ENCODE measurements around the gene OSM. TPM values are rescaled to one million over a fixed set of nuclear protein-coding genes. Genes with fewer than 3 reads are reported as not detected.

OSM gene
- 10 to 100 TPM; 20.9 to 21.9 TPM for total RNA-seq

DNA sequence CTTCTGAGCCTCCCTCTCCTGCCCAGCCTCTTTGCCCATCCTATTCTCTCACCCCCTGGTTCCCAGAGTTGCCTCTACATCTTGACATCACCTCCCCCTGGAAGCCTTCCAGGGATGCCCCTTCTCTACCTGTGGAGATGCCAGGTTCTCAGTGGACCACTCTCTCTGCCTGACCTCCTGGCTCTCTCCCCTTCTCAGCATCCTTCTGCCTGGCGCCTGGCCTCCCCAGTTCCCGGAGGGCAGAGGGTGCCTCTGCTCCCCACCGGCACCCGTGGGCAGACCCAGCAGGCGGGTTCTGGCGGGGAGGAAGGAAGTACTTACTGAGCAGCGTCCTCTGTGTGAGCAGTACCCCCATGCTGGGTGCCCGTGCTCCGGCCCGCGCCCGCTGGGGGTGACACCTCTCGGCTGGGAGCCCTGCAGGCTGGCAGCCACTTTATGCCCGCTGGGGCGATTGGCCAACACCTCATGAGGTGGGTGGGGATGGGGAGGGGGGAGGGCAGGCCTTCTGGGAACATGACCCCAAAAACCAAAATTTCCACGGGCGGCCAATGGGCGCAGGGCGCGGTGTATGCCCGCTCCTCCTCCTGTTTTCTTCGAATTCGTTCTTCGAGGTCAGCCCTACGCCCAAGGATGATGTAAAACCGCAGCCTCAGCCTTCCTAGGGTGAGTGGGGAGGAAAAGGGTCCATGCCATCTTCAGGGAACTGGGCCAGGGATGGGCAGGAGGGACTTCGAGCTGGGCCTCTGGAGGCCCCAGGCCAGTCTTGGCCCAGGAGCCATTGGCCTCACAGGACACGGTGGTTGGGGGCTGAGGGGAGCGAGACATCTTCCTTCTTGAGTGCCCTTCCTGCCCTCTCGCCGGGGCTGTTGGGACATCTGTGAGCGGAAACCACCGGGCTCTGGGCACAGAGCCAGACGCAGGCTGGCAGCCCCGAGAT lies at the start of gene OSM:
Gene OSM (minus strand): TSS at position 407 of the 937 bp plus-strand sequence. CDS start 52 bp downstream, at position 355.
- Mint-ChIP-seq H3K27me3 (ENCODE audit: low read depth) (no peaks in the 10 kb centered on the region), H3K27ac (peak within 1 kb of the TSS; percentile 87), H3K9me3 (no peaks in the 10 kb centered on the region), H3K4me3 (peak within 1 kb of the TSS; percentile 89 to 92), H3K36me3 (ENCODE audit: insufficient read depth in 2 of 2) (peaks cover 16 to 24% of the 10 kb centered on the region in 2 donors), H3K4me1 (ENCODE audit: low read depth) (peaks cover 57% of the 10 kb centered on the region)
- DNase-seq (peak; percentile 84 to 86), ATAC-seq (replicated peaks in 1 of 2) (peak; percentile 60 to 64)

DNA sequence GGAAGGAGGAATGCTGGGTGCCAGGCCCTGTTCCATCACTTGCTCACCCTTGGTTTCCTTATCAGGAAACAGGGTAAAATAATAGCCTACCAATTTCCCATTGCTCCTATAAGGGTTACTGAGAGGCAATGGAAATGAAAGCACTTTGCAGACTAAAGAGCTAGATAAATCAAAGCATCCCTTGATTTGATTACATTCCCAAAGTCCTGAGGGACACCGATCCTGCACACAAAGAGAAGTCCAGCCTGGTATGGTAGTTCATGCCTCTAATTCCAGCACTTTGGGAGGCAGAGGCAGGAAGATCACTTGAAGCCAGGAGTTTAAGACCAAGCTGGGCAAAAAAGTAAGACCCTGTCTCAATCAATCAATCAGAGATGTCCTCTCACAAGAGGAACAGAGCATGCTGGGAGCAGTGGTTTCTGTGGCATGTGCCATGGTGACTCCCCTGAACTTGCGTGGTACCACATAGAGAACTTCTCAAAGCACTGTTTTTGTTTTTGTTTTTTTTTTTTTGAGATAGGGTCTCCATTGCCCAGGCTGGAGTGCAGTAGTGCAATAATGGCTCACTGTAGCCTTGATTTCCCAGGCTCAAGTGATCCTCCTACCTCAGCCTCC lies 49.4 kb upstream of the OSM start:
- H3K9me3 Mint-ChIP-seq, result no peaks in the 10 kb centered on the region
- no peak for ATAC-seq (replicated peaks in 1 of 2)
- peaks cover 83% of the 10 kb centered on the region for H3K4me1 Mint-ChIP-seq (ENCODE audit: low read depth)
- H3K27ac Mint-ChIP-seq, result peak overlapping the region; percentile 40
- DNase-seq, result no peak
- no peaks in the 10 kb centered on the region for H3K27me3 Mint-ChIP-seq (ENCODE audit: low read depth)
- H3K4me3 Mint-ChIP-seq, result peak overlapping the region in 1 of 2 donors; percentile 33
- H3K36me3 Mint-ChIP-seq (ENCODE audit: insufficient read depth in 2 of 2), result peaks cover 5 to 11% of the 10 kb centered on the region in 2 donors

GRCh38 chr22:30314915-30315314 lies 48.3 kb upstream of the OSM start:
- Mint-ChIP-seq H3K4me1 (ENCODE audit: low read depth) (peaks cover 93% of the 10 kb centered on the region), H3K27ac (peak overlapping the region; percentile 81), H3K9me3 (no peaks in the 10 kb centered on the region), H3K4me3 (peak overlapping the region; percentile 59 to 65), H3K27me3 (ENCODE audit: low read depth) (no peaks in the 10 kb centered on the region), H3K36me3 (ENCODE audit: insufficient read depth in 2 of 2) (peaks cover 5 to 10% of the 10 kb centered on the region in 2 donors)
- peak; percentile 64 to 76 for ATAC-seq (replicated peaks in 1 of 2)
- peak; percentile 53 to 57 for DNase-seq

DNA sequence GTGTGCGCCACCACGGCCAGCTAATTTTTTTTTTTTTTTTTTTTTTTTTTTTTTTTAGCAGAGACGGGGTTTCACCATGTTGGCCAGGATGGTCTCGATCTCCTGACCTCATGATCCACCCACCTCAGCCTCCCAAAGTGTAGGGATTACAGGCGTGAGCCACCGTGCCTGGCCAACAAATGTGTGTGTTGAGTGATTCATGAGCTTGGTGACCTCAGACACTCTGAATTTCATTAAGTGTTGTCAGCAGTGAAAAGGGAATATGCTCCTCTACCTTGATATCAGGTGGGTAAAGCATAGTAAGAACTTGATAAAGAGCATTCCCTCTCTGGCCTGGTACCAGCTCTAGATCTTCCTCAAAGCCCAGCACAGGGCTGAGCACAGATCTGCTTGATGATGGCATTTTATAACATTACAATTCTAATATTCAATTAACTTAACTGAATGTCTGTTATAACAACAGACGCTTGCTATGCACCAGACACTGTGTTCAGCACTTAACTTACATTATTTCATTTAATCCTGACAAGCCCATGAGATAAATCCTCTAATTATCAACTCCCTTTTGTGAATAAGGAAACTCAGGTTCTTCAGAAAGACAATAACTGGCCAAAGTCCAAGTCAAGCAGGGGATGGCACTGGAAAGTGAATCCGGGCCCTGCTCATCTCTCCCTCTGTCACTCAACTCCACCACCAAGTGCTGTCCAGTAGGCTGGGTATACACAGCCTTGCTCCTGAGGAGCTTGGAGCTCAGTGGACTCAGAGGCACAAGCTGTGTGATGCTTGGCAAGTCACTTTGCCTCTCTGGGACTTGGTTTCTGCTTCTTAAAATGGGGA lies 47.1 kb upstream of the OSM start:
- ATAC-seq (replicated peaks in 1 of 2), result no peak
- DNase-seq, result no peak
- Mint-ChIP-seq H3K36me3 (ENCODE audit: insufficient read depth in 2 of 2) (peaks cover 5 to 10% of the 10 kb centered on the region in 2 donors), H3K4me1 (ENCODE audit: low read depth) (peaks cover 93% of the 10 kb centered on the region), H3K4me3 (peak overlapping the region; percentile 39 to 65), H3K27me3 (ENCODE audit: low read depth) (no peaks in the 10 kb centered on the region), H3K27ac (peak overlapping the region; percentile 82), H3K9me3 (no peaks in the 10 kb centered on the region)

- H3K27ac Mint-ChIP-seq, result peak overlapping the region; percentile 64
- H3K4me3 Mint-ChIP-seq, result peak overlapping the region; percentile 21 to 33
- no peaks in the 10 kb centered on the region for H3K27me3 Mint-ChIP-seq (ENCODE audit: low read depth)
- H3K9me3 Mint-ChIP-seq, result no peaks in the 10 kb centered on the region
- peaks cover 94% of the 10 kb centered on the region for H3K4me1 Mint-ChIP-seq (ENCODE audit: low read depth)
- ATAC-seq (replicated peaks in 1 of 2) (peak; percentile 51 to 54), DNase-seq (no peak)
- H3K36me3 Mint-ChIP-seq (ENCODE audit: insufficient read depth in 2 of 2), result peaks cover 5 to 10% of the 10 kb centered on the region in 2 donors
Observed at GRCh38 chr22:30312053-30312452, 45.4 kb upstream of the OSM start.

DNA sequence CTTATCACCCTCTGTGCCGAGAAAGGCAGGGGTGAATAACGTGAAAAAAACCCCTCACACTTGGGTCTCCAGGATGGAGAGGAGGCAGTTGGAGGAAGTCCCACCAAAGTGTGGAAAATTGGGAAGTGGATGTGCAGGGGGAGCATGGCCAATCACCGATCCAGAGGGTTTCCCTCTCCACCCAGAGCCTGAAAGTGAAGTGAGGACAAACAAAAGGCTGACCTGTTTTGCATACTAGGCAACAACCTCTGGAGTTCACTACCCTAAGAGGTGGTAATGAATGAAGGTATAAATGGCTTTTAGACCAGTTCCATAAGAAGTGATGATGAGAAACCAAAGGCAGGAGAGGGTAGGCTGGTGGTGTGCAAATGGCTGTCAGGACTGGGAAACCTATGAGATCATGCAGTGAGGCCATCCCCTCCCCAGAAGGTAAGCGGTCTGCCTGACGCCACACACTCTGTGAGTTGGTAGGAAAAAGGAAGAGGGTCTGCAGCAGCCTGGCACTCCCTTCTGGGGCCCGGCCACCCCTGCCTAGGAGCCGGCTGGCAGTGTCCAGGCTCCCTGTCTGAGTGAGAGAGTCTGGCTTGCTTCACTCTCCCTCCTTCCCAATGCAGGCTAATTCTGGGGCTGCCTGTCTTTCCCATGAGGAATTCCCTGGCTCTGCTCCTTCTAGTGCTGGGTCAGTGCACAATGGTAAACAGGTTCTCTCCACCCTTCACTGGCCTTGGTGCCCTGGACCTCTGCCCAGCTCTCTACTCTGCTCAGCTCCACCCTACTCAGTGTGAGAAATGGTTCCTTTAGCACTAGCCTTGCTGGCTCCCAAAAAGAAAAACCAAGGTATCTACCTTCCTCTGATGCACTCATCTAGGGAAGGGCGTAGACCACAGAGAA lies 44.5 kb upstream of the OSM start:
- Mint-ChIP-seq H3K9me3 (no peaks in the 10 kb centered on the region), H3K4me1 (ENCODE audit: low read depth) (peaks cover 97% of the 10 kb centered on the region), H3K27ac (peak overlapping the region; percentile 78)

DNA sequence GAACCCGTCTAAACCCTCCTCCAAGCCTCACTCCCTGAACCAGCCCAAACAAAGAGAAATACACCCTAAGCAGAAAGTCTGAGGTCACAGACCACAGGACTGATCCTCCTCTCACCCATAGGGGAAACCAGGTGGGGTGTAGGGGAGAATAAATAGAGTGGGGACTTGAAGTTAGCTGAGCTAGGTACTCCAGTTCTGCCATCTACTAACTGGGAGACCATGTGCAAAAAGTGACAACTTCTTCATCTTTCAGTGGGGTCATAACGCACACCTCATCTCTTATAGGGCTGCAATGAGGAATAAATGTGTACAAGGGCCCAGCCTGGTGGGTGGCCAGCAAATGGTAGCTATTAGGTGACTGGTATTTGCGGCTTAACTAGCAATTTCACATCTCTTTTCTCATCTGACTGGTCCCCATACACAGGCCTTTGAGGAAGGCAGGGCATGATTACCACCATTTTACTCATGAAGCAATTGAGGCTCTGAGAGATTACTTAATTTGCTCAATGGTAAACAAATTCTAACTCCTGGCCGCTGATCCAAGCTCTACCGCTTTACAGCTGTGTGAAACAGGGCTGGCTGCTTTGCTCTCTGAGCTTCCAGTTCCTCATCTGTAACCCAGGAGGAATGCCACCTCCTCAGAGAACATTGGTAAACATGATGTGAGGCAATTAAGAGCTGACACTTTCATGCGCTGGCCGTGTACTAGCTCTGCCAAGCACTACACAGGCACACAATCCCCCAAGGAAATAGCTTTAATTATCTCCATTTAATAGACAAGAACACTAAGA lies 43.5 kb upstream of the OSM start:
- peak overlapping the region; percentile 78 for H3K27ac Mint-ChIP-seq
- H3K9me3 Mint-ChIP-seq, result no peaks in the 10 kb centered on the region
- peaks cover 5 to 10% of the 10 kb centered on the region in 2 donors for H3K36me3 Mint-ChIP-seq (ENCODE audit: insufficient read depth in 2 of 2)
- no peaks in the 10 kb centered on the region for H3K27me3 Mint-ChIP-seq (ENCODE audit: low read depth)
- peaks cover 97% of the 10 kb centered on the region for H3K4me1 Mint-ChIP-seq (ENCODE audit: low read depth)
- DNase-seq (no peak), ATAC-seq (replicated peaks in 1 of 2) (peak; percentile 29 to 47)
- peak overlapping the region; percentile 23 to 68 for H3K4me3 Mint-ChIP-seq

More for the DNA sequence above, 44.5 kb upstream of the OSM start:
- Mint-ChIP-seq H3K27me3 (ENCODE audit: low read depth) (no peaks in the 10 kb centered on the region), H3K36me3 (ENCODE audit: insufficient read depth in 2 of 2) (peaks cover 5 to 10% of the 10 kb centered on the region in 2 donors), H3K4me3 (peak overlapping the region; percentile 23 to 33)
- no peak for DNase-seq
- no peak for ATAC-seq (replicated peaks in 1 of 2)

DNA sequence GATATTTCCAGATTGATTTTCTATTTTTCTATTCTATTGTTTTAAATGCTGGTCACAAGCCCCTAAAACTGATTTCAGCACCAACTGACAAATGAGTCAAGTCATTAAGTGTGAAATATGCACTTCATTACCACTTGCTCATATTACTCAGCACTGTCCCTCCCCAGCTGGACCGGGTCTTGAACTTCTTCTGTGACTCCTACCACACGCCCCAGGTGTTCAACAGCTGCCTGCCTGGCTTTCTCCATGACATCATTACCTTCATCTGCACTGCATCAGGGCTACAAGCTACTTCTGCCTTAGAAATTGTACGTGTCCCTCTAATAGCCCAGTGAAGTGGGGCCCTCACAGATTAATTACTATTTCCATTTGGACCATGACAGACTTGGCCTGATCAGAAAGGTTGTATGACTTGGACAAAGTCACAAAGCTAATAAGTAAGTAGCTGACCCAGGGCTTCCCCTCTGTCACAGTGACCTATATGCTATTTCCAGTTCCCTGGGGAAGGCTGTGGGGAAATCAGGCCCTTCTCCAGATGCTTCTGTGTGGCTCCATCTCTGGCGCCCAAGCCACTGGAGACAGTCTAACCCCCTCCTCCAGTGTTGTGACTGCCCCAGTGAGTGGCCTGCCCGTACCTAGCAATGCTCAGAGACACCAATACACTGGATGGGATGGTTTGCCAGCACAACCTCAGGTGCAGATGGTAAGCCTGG lies 42.0 kb upstream of the OSM start:
- Mint-ChIP-seq H3K36me3 (ENCODE audit: insufficient read depth in 2 of 2) (peaks cover 6 to 7% of the 10 kb centered on the region in 2 donors), H3K27me3 (ENCODE audit: low read depth) (no peaks in the 10 kb centered on the region), H3K27ac (peak overlapping the region; percentile 94), H3K9me3 (no peaks in the 10 kb centered on the region), H3K4me1 (ENCODE audit: low read depth) (peaks cover 97% of the 10 kb centered on the region), H3K4me3 (peak overlapping the region in 1 of 2 donors; percentile 29)
- DNase-seq (no peak), ATAC-seq (replicated peaks in 1 of 2) (no peak)

- Mint-ChIP-seq H3K27me3 (ENCODE audit: low read depth) (no peaks in the 10 kb centered on the region), H3K4me1 (ENCODE audit: low read depth) (peaks cover 100% of the 10 kb centered on the region), H3K4me3 (peak overlapping the region; percentile 1 to 29), H3K36me3 (ENCODE audit: insufficient read depth in 2 of 2) (peaks cover 8% of the 10 kb centered on the region in 2 donors), H3K27ac (peak overlapping the region; percentile 94), H3K9me3 (no peaks in the 10 kb centered on the region)
- ATAC-seq (replicated peaks in 1 of 2), result no peak
- no peak for DNase-seq
Observed at GRCh38 chr22:30308093-30308492, 41.4 kb upstream of the OSM start.

GRCh38 chr22:30307041-30307574 lies 40.5 kb upstream of the OSM start:
- H3K4me3 Mint-ChIP-seq, result peak overlapping the region; percentile 69 to 84
- H3K27ac Mint-ChIP-seq, result peak overlapping the region; percentile 94
- no peak for DNase-seq
- peaks cover 5 to 8% of the 10 kb centered on the region in 2 donors for H3K36me3 Mint-ChIP-seq (ENCODE audit: insufficient read depth in 2 of 2)
- H3K27me3 Mint-ChIP-seq (ENCODE audit: low read depth), result no peaks in the 10 kb centered on the region
- no peaks in the 10 kb centered on the region for H3K9me3 Mint-ChIP-seq
- H3K4me1 Mint-ChIP-seq (ENCODE audit: low read depth), result peaks cover 100% of the 10 kb centered on the region
- no peak for ATAC-seq (replicated peaks in 1 of 2)

DNA sequence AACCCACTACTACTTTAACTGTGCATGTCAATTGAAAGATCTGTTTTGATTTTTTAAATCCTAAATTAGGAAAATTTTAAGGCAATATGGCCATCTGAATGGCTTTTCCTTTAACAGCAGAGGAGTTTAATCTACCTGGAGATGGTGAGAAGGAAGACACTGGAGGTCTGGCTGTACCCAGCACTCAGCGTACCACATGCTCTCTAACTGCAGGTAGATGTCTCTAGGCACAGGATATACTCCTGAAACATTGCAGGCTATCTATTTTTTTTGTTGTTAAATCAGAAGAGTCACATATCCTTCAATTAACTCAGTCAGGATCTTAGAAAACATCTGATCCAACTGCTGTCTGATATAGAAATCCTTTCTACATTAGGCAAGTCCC lies 40.0 kb upstream of the OSM start:
- peaks cover 5 to 8% of the 10 kb centered on the region in 2 donors for H3K36me3 Mint-ChIP-seq (ENCODE audit: insufficient read depth in 2 of 2)
- H3K9me3 Mint-ChIP-seq, result no peaks in the 10 kb centered on the region
- ATAC-seq (replicated peaks in 1 of 2) (no peak), DNase-seq (no peak)
- H3K27me3 Mint-ChIP-seq (ENCODE audit: low read depth), result no peaks in the 10 kb centered on the region
- H3K4me3 Mint-ChIP-seq, result peak overlapping the region; percentile 69 to 84
- peak overlapping the region; percentile 94 for H3K27ac Mint-ChIP-seq
- peaks cover 100% of the 10 kb centered on the region for H3K4me1 Mint-ChIP-seq (ENCODE audit: low read depth)

All from activated T-cell treated with anti-CD3 and anti-CD28 coated beads, Interleukin-2, amount 50 U/mL, for 72 hours (primary cell).